DMS53 treated with DMSO at 0.1 percent for 48 hours (cell line): ENCODE results near the gene PGAM1.
"Not testable (repeated sequence)": the region's sequence is repeated elsewhere in the genome, so short reads cannot be mapped to it uniquely, and the experiment has no call there.

Experiments
- DNase-seq: peaks from one replicate; lab custom pipeline; 2025; ENCODE audit not compliant: unreplicated experiment; lab: John Stamatoyannopoulos, UW

The PGAM1 gene

DNA sequence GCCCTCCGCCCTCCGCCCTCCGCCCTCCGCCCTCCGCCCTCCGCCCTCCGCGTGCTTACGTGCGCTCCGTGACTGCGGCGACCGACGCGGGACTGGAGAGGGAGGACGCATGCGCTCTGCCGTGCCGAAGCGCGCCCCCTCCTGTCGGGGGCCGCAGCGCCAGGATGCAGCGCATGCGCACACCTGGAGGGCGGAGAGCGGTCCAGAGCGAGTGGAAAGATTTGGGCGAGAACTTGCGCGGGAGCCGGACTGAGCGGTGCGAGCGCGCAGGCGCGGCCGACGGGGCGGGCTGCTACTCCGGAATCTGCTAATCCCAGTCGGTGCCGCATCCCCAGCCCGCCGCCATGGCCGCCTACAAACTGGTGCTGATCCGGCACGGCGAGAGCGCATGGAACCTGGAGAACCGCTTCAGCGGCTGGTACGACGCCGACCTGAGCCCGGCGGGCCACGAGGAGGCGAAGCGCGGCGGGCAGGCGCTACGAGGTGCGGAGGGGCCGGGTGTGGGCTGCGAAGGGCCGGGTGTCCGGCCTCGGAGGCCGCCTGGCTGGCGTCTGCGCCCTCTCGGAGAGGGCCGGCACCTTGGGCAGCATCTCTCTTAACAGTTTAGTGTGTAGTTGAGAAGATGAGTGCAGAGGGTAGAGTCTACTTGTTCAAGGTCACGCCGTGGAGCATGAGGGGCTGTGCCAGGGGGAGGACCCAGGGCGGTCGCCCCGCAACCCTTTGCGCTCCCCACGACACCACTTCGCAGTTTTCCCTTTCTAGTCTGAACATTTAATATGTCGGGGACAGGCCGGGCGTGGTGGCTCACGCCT lies at the start of gene PGAM1:
TSS of gene PGAM1 (plus strand) at position 228 of the 812 bp plus-strand sequence. CDS start at position 345, 117 bp downstream.
- DNase-seq = peak; percentile 97

- no peak for DNase-seq
Measured at GRCh38 chr10:97376413-97376812, 49.6 kb upstream of the PGAM1 start.

DNA sequence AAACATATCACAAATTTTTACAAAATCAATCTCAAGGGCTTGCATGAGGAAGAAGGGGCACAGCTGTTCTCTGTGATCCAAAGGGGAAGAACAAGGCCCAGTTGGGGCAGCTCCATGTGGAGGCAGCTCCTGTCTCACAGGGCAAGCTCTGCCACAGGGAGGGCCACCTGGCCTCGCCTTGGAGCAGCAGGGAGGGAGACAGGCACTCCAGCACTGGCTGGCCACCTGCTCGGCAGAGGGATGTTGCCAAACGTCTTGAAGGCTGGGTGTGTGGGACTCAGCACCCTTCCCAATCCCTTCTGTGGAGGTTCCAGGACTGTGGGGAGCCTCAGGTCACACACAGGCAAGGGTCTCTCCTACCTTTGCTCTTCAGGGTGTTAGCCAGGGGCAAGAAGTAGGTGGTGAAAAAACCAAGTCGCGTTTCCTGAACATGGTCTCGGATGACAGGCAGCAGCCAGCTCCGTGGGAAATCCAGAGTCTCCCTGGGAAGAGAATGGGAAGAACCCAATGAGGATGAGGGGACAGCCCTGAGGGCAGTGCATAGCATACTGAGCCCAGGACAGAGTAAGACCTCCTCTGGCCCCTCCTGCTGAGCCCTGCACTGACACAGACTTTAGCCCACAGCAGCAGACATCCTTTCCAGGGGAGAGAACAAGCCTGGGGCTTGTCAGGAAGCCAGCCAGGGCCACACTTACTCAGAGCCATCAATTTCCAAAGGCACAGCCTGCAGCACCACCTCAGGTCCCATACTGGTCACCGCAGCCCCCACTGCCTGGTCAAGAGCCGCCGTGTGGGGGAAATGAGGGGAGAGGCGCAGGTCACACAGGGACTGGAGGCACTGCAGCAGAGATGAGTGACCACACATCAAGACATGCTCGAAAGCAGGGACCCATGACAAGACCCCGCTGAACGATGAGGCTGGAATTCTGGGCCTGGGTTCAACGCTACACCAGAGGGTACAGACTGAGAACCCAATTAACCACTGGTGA lies 46.8 kb upstream of the PGAM1 start:
- DNase-seq = no peak

- no peak for DNase-seq
Measured at GRCh38 chr10:97380516-97380915, 45.5 kb upstream of the PGAM1 start.

DNA sequence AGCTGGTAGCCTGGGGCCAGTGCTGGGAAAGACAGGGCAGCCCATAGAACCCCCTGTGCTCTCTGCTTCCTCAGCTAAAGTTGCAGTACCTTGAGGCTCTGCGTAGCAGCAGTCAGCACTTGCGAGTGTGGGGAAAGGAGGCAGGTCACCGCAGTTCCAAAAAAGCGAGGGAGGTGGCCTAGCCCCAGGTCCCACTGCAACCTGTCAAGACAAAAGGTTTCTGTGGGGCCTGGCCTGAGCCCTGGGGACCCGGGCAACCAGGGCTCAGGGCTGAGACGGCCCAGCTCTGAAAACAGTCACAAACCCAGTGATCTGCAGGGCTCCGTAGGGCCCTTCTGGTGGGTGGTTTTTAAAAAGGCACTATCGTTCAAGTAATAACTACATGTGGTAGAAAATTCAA lies 44.4 kb upstream of the PGAM1 start:
- DNase-seq = no peak

GRCh38 chr10:97383159-97383558 lies 42.8 kb upstream of the PGAM1 start:
- no peak for DNase-seq

GRCh38 chr10:97384156-97384555 lies 41.8 kb upstream of the PGAM1 start:
- DNase-seq = no peak

GRCh38 chr10:97384641-97385040 lies 41.4 kb upstream of the PGAM1 start:
- DNase-seq = no peak

DNA sequence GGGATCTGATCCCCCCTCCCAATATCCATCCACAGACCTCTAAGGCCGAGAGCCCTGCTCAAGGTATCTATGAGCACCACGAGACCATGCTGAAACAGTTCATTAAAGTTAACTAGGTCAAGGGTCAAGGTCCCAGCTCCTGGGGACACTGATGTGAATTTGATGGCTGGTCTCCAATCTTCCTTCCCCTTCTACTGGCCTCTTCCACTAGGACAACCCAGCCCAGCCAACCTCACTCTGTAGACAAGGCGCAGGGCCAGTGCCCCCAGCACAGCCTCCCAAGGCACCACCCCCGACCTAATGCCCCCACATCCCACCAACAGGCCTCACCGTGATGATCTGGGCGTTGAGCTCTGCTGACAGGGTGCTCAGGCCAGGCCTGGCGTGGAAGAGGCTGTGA lies 40.4 kb upstream of the PGAM1 start:
- no peak for DNase-seq

GRCh38 chr10:97388152-97388551 lies 37.8 kb upstream of the PGAM1 start:
- DNase-seq = no peak

- DNase-seq = no peak
Measured at GRCh38 chr10:97390091-97390490, 35.9 kb upstream of the PGAM1 start.

- no peak for DNase-seq
Measured at GRCh38 chr10:97393034-97393573, 32.9 kb upstream of the PGAM1 start.

DNA sequence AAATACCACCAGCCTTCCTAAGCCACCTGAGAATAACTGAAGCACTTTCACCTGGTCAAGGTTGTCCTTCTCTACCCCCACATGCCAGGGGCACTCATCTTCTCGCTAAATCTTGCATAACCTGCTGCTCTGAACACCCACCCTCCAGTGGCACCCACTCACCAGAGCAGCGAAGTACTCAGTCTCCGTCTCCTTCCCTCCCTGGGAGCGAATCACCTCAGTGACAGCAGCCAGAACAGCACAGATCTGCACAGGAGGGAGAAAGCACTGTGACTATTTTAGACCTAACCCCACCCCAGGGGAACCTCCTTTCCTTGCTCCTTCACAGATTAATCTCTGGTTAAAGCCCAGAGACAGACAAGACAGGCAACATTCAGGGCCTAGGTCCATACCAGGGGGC lies 29.9 kb upstream of the PGAM1 start:
- no peak for DNase-seq

DNA sequence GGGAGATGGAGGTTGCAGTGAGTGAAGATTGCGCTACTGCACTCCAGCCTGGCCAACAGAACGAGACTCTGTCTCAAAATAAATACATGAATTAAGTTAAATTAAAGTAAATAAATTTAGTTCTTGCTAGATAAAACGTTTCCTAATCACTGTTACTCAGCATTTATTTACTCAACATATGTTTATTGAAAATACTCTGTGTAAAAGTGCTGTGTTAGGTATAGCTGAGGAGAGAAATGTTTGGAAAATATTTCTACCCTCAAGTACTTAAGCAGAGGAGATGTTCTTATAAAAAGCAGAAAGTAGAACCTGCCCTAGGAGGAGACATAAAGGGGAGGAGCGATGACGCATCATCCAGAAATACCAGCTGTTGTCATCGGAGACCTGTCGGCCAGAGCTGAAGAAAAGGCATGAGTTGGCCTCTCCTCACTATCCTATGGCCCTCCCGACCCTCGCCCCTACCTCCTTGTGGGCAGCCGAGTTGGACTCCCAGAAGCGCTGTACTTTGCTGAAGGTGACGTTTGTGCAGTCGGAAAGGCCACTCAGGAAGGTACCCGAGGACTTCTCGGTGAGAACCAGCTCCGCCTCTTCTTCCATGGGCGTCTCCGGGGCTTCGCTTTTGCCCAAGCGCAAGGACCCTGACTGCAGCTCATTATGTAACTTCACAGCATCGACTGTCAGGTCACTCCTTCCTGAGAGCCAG lies 26.0 kb upstream of the PGAM1 start:
- DNase-seq = peak; percentile 89

- peak; percentile 98 for DNase-seq
Measured at GRCh38 chr10:97400665-97401454, 25.1 kb upstream of the PGAM1 start, which contains the start of gene RRP12. Gene RRP12 (minus strand): TSS chr10:97401340. CDS start chr10:97401231, 109 bp downstream.

DNA sequence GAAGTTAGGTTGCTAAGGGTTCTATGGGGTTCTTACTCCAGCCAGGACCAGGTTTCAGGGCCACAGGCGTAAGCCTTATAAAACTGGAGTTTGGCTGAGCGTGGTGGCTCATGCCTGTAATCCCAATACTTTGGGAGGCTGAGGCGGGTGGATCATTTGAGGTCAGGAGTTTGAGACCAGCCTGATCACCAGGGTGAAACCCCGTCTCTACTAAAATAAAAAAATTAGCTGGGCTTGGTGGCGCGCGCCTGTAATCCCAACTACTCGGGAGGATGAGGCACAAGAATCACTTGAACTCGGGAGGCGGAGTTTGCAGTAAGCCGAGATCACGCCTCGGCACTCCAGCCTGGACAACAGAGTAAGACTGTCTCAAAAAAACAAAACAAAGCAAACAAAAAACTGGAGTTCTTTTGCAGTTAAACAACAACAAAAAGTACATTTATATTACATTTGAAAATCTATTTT lies 24.5 kb upstream of the PGAM1 start:
- no peak for DNase-seq

- no peak for DNase-seq
Measured at GRCh38 chr10:97404044-97404443, 21.9 kb upstream of the PGAM1 start.

DNA sequence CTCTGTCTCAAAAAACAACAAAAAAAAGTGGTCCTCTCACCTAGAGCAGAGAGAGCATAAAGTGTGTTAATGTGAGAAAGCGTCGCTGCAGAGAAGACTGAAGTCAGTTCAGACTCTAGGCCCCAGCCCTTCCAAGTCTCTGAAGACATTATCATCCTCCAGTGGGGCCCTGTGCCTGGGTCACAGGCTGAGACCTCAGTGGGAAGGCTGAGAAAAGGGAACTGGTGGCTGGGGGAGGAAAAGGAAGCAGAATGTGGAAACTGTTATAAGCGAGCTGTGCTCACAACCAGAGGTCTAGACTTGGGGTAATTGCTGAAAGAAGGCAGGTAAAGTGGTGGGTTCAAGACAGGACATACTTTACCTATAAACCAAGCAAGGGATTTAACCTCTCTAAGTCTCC lies 19.9 kb upstream of the PGAM1 start:
- DNase-seq = no peak

GRCh38 chr10:97406483-97406882 lies 19.5 kb upstream of the PGAM1 start:
- not testable (repeated sequence) for DNase-seq
